ENCODE results near the gene HTD2. TPM values are rescaled to one million over a fixed set of nuclear protein-coding genes. Genes with fewer than 3 reads are reported as not detected.

HTD2 gene
- total RNA-seq, 1 donor from 2014 or later: 7.7 TPM

GRCh38 chr3:58340594-58341244 lies 34.4 kb downstream of the HTD2 start:
- peaks cover 7% of the 10 kb centered on the region for H3K36me3 Mint-ChIP-seq (ENCODE audit: low read depth, unreplicated experiment)
- no peak for TF ChIP-seq EZH2 (IDR thresholded peaks at IDR 0.05; ENCODE audit: insufficient read depth, low read length)
- H3K4me1 Mint-ChIP-seq (ENCODE audit: low read depth, unreplicated experiment): peaks cover 20% of the 10 kb centered on the region
- H3K27me3 ChIP-seq (ENCODE audit: insufficient read depth, low read length): no peaks in the 10 kb centered on the region
- no peak overlapping the region for H2AFZ ChIP-seq (ENCODE audit: low read depth, low read length)
- no peak overlapping the region for H3K27ac Mint-ChIP-seq (ENCODE audit: unreplicated experiment)
- H3K27ac ChIP-seq (ENCODE audit: low read depth, low read length): no peak overlapping the region
- H3K4me3 ChIP-seq (ENCODE audit: insufficient read depth, low read depth, low read length): no peak overlapping the region
- no peak for FAIRE-seq
- H3K4me1 ChIP-seq (ENCODE audit: insufficient read depth, low read length): peaks cover 10% of the 10 kb centered on the region
- DNase-seq (ENCODE audit: low read depth): no peak
- no peak overlapping the region for H3K4me2 ChIP-seq (ENCODE audit: low read length)
- no peaks in the 10 kb centered on the region for H3K36me3 ChIP-seq (ENCODE audit: insufficient read depth, low read length)
- peaks cover 30% of the 10 kb centered on the region for H3K79me2 ChIP-seq (ENCODE audit: insufficient read depth, low read length)
- H3K4me3 Mint-ChIP-seq (ENCODE audit: unreplicated experiment): no peak overlapping the region
- H3K9me3 Mint-ChIP-seq (ENCODE audit: unreplicated experiment): no peaks in the 10 kb centered on the region
- no peaks in the 10 kb centered on the region for H3K27me3 Mint-ChIP-seq (ENCODE audit: low read depth, unreplicated experiment)
- no peaks in the 10 kb centered on the region for H3K9me3 ChIP-seq (ENCODE audit: insufficient read depth, low read depth, low read length)
- peaks cover 19% of the 10 kb centered on the region for H4K20me1 ChIP-seq (ENCODE audit: insufficient read depth, low read length)
- no peak overlapping the region for H3K9ac ChIP-seq (ENCODE audit: low read length)

- Histone ChIP-seq H3K9ac (ENCODE audit: low read length) (no peak overlapping the region), H3K36me3 (ENCODE audit: insufficient read depth, low read length) (no peaks in the 10 kb centered on the region), H3K79me2 (ENCODE audit: insufficient read depth, low read length) (peaks cover 36% of the 10 kb centered on the region), H3K4me3 (ENCODE audit: insufficient read depth, low read depth, low read length) (no peak overlapping the region), H3K27ac (ENCODE audit: low read depth, low read length) (no peak overlapping the region), H3K4me2 (ENCODE audit: low read length) (no peak overlapping the region), H3K9me3 (ENCODE audit: insufficient read depth, low read depth, low read length) (no peaks in the 10 kb centered on the region), H3K4me1 (ENCODE audit: insufficient read depth, low read length) (peaks cover 6% of the 10 kb centered on the region), H2AFZ (ENCODE audit: low read depth, low read length) (no peak overlapping the region), H3K27me3 (ENCODE audit: insufficient read depth, low read length) (no peaks in the 10 kb centered on the region), H4K20me1 (ENCODE audit: insufficient read depth, low read length) (peaks cover 24% of the 10 kb centered on the region)
- Mint-ChIP-seq H3K9me3 (ENCODE audit: unreplicated experiment) (no peaks in the 10 kb centered on the region), H3K36me3 (ENCODE audit: low read depth, unreplicated experiment) (peaks cover 7% of the 10 kb centered on the region), H3K27me3 (ENCODE audit: low read depth, unreplicated experiment) (no peaks in the 10 kb centered on the region), H3K4me1 (ENCODE audit: low read depth, unreplicated experiment) (peaks cover 15% of the 10 kb centered on the region), H3K27ac (ENCODE audit: unreplicated experiment) (no peak overlapping the region), H3K4me3 (ENCODE audit: unreplicated experiment) (no peak overlapping the region)
- no peak for DNase-seq (ENCODE audit: low read depth)
- no peak for FAIRE-seq
- TF ChIP-seq CTCF (IDR thresholded peaks at IDR 0.05; ENCODE audit: insufficient read depth, low read depth, low read length) (no peak), EZH2 (IDR thresholded peaks at IDR 0.05; ENCODE audit: insufficient read depth, low read length) (no peak)
Measured at GRCh38 chr3:58341376-58341775, 35.1 kb downstream of the HTD2 start.

- no peaks in the 10 kb centered on the region for H3K9me3 ChIP-seq (ENCODE audit: insufficient read depth, low read depth, low read length)
- no peak for DNase-seq (ENCODE audit: low read depth)
Measured at GRCh38 chr3:58342676-58343075, 36.4 kb downstream of the HTD2 start.

More at GRCh38 chr3:58342676-58343075, 36.4 kb downstream of the HTD2 start:
- no peaks in the 10 kb centered on the region for H3K36me3 ChIP-seq (ENCODE audit: insufficient read depth, low read length)
- peaks cover 35% of the 10 kb centered on the region for H3K79me2 ChIP-seq (ENCODE audit: insufficient read depth, low read length)
- Mint-ChIP-seq H3K27ac (ENCODE audit: unreplicated experiment) (no peak overlapping the region), H3K4me1 (ENCODE audit: low read depth, unreplicated experiment) (peaks cover 15% of the 10 kb centered on the region), H3K9me3 (ENCODE audit: unreplicated experiment) (no peaks in the 10 kb centered on the region), H3K27me3 (ENCODE audit: low read depth, unreplicated experiment) (no peaks in the 10 kb centered on the region), H3K4me3 (ENCODE audit: unreplicated experiment) (no peak overlapping the region), H3K36me3 (ENCODE audit: low read depth, unreplicated experiment) (peaks cover 7% of the 10 kb centered on the region)
- peaks cover 5% of the 10 kb centered on the region for H3K4me1 ChIP-seq (ENCODE audit: insufficient read depth, low read length)
- TF ChIP-seq EZH2 (IDR thresholded peaks at IDR 0.05; ENCODE audit: insufficient read depth, low read length): no peak
- TF ChIP-seq CTCF (IDR thresholded peaks at IDR 0.05; ENCODE audit: insufficient read depth, low read depth, low read length): no peak
- H3K4me2 ChIP-seq (ENCODE audit: low read length): no peak overlapping the region
- peaks cover 20% of the 10 kb centered on the region for H4K20me1 ChIP-seq (ENCODE audit: insufficient read depth, low read length)
- no peak overlapping the region for H3K9ac ChIP-seq (ENCODE audit: low read length)
- H2AFZ ChIP-seq (ENCODE audit: low read depth, low read length): no peak overlapping the region
- H3K4me3 ChIP-seq (ENCODE audit: insufficient read depth, low read depth, low read length): no peak overlapping the region
- no peaks in the 10 kb centered on the region for H3K27me3 ChIP-seq (ENCODE audit: insufficient read depth, low read length)
- no peak for FAIRE-seq
- H3K27ac ChIP-seq (ENCODE audit: low read depth, low read length): no peak overlapping the region

Measured in astrocyte (in vitro differentiated cells and primary cell).